A673 (cell line): ENCODE measurements around the gene BARX2. TPM values are rescaled to one million over a fixed set of nuclear protein-coding genes. Genes with fewer than 3 reads are reported as not detected.

ENCODE experiments used
- BruUV-seq: library from RNA; stranded (reverse); fragments of 400-500 nt; replicated peaks from 2 replicates; lab custom pipeline; 2021; lab: Mats Ljungman, UMichigan
- CTCF ChIA-PET: fragments of 300-600 bp; sonication (Branson Sonifier 250); formaldehyde crosslinking; loops from one replicate; lab custom pipeline; 2022; ENCODE audit warnings: antibody characterized with exemption; lab: Charles Lee
- POLR2A ChIA-PET: fragments of 300-600 bp; sonication (Branson Sonifier 250); formaldehyde crosslinking; loops from one replicate; lab custom pipeline; 2022; ENCODE audit warnings: antibody characterized with exemption; ENCODE audit not compliant: low non-redundant PET; lab: Charles Lee
- DNase-seq: peaks from one replicate; pipeline ENCODE4 v3.0.0-alpha.2; 2015; ENCODE audit warnings: low spot score
- H3K27ac ChIP-seq: fragments of 200-600 bp; sonication (generic); 2 replicates; pipeline ENCODE4 v1.5.1; 2016; ENCODE audit warnings: mixed run types, low read depth, mild to moderate bottlenecking, mixed read lengths, antibody characterized with exemption, low read length; ENCODE audit not compliant: poor library complexity, severe bottlenecking
- H3K27me3 ChIP-seq: fragments of 200-600 bp; sonication (generic); replicated peaks from 2 replicates; pipeline ENCODE4 v1.6.1; 2017; ENCODE audit warnings: mixed run types, low read depth, mild to moderate bottlenecking, mixed read lengths, antibody characterized with exemption, low read length; ENCODE audit not compliant: insufficient read depth, poor library complexity
- H3K36me3 ChIP-seq: fragments of 200-600 bp; sonication (generic); 2 replicates; pipeline ENCODE4 v1.6.1; 2016; ENCODE audit warnings: mixed run types, mild to moderate bottlenecking, mixed read lengths, antibody characterized with exemption, low read length; ENCODE audit not compliant: insufficient read depth, poor library complexity, severe bottlenecking
- H3K4me1 ChIP-seq: fragments of 200-600 bp; sonication (generic); 2 replicates; pipeline ENCODE4 v1.6.1; 2017; ENCODE audit warnings: mixed run types, mild to moderate bottlenecking, mixed read lengths, antibody characterized with exemption, low read length; ENCODE audit not compliant: insufficient read depth, poor library complexity, severe bottlenecking
- H3K4me3 ChIP-seq: fragments of 200-600 bp; sonication (generic); 2 replicates; pipeline ENCODE4 v1.5.1; 2016; ENCODE audit warnings: low read depth, mixed run types, mild to moderate bottlenecking, mixed read lengths, low read length; ENCODE audit not compliant: poor library complexity, severe bottlenecking
- H3K9me3 ChIP-seq: fragments of 200-600 bp; sonication (generic); 2 replicates; pipeline ENCODE4 v1.6.1; 2016; ENCODE audit warnings: mixed run types, low read depth, mild to moderate bottlenecking, mixed read lengths, antibody characterized with exemption, low read length; ENCODE audit not compliant: poor library complexity, severe bottlenecking
- EZH2 ChIP-seq: fragments of 200-600 bp; sonication (generic); IDR thresholded peaks from 2 replicates; pipeline ENCODE4 v1.6.1; 2017; ENCODE audit warnings: borderline replicate concordance, low read depth, mild to moderate bottlenecking, mixed read lengths, antibody characterized with exemption, low read length; ENCODE audit not compliant: poor library complexity, severe bottlenecking
- intact Hi-C: fragments of 100-400 bp; cut with micrococcal nuclease; formaldehyde crosslinking; loops from one replicate; pipeline ENCODE4 v1.10.0; 2022; ENCODE audit not compliant: unreplicated experiment
- total RNA-seq: library from RNA; stranded (reverse); gene quantifications from 2 replicates; pipeline ENCODE4 v1.2.3, GENCODE V29; 2021
- TF ChIP-seq, protein P1 (sequence below): fragments of 300-800, 200-600 bp; sonication (generic); conservative IDR thresholded peaks from 2 replicates; pipeline ENCODE4 v1.5.1; 2017; ENCODE audit warnings: low read depth, mild to moderate bottlenecking, antibody characterized with exemption, low read length, moderate library complexity, mixed read lengths

The BARX2 gene
- total RNA-seq, 1 experiment from 2014 or later: 36.4 TPM

GRCh38 chr11:129427816-129428406, 52.3 kb downstream of the BARX2 start:
- ChIA-PET CTCF (no interaction called here), POLR2A (no interaction called here)
- TF ChIP-seq, protein P1, sequence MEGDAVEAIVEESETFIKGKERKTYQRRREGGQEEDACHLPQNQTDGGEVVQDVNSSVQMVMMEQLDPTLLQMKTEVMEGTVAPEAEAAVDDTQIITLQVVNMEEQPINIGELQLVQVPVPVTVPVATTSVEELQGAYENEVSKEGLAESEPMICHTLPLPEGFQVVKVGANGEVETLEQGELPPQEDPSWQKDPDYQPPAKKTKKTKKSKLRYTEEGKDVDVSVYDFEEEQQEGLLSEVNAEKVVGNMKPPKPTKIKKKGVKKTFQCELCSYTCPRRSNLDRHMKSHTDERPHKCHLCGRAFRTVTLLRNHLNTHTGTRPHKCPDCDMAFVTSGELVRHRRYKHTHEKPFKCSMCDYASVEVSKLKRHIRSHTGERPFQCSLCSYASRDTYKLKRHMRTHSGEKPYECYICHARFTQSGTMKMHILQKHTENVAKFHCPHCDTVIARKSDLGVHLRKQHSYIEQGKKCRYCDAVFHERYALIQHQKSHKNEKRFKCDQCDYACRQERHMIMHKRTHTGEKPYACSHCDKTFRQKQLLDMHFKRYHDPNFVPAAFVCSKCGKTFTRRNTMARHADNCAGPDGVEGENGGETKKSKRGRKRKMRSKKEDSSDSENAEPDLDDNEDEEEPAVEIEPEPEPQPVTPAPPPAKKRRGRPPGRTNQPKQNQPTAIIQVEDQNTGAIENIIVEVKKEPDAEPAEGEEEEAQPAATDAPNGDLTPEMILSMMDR: no peak
- no peak for TF ChIP-seq EZH2
- intact Hi-C loops: no loop called here
- Histone ChIP-seq H3K36me3 (no peaks in the 10 kb centered on the region), H3K27me3 (no peaks in the 10 kb centered on the region), H3K9me3 (peaks cover 17% of the 10 kb centered on the region), H3K27ac (peak overlapping the region; percentile 2), H3K4me1 (peaks cover 18% of the 10 kb centered on the region), H3K4me3 (no peak overlapping the region)
- peak; percentile 22 for DNase-seq
- no TSS peak for BruUV-seq

GRCh38 chr11:129428557-129428956, 52.9 kb downstream of the BARX2 start:
- Histone ChIP-seq H3K9me3 (peaks cover 17% of the 10 kb centered on the region), H3K27ac (peak overlapping the region; percentile 2), H3K4me3 (no peak overlapping the region), H3K27me3 (no peaks in the 10 kb centered on the region), H3K4me1 (peaks cover 18% of the 10 kb centered on the region), H3K36me3 (no peaks in the 10 kb centered on the region)
- DNase-seq: no peak
- TF ChIP-seq EZH2: no peak
- TF ChIP-seq, protein P1: no peak
- BruUV-seq: no TSS peak
- POLR2A ChIA-PET: no interaction called here
- CTCF ChIA-PET: interaction anchor here (0.6 kb wide), 1 partner anchor 26 kb away, joined by 4 read pairs; no protein-coding TSS in a partner anchor
- intact Hi-C loops: no loop called here

DNA sequence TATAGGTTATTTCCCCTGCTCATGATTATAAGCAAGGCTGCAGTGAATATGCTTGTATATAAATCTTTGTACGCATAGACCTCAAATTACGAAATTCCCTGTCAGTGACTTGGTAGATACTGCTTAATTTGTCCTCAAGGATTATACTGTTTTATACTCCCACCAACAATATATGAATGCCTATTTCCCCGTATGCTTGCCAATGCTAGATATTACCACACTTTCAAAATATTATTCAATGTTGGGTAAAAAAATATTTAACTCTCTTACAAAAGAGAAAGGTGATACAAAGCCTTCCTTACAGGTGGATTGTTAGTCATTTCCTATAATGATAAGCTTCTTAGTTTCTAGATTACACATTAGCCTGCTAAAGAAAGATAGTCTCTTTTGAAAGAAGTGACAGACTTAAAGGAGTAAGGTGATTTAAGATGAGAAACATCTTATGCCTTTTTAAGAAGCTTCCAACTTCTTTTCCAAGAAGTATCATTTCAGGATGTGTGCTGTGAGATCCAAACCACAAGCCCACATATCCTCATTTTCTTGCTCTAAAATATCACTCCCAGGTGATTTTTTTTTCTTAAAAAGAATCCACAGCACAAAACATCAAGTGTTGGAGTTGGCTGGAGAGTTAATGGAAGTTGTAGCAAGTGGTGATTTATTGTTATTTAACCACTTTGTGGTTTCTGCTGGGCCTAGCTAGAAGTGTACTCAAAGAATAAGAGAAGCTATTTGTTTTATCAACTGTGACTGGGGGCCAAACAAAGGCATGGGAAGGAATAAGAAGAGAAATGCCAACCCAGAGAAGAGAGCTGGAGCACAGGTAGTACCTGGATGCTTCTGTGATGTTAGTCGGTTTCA, 59.2 kb downstream of the BARX2 start:
- intact Hi-C loops: no loop called here
- TF ChIP-seq, protein P1: no peak
- TF ChIP-seq EZH2: no peak
- DNase-seq: no peak
- ChIA-PET CTCF (no interaction called here), POLR2A (no interaction called here)
- BruUV-seq: no TSS peak
- H3K27ac ChIP-seq: no peak overlapping the region
- no peak overlapping the region for H3K4me3 ChIP-seq
- no peaks in the 10 kb centered on the region for H3K27me3 ChIP-seq
- H3K9me3 ChIP-seq: peaks cover 17% of the 10 kb centered on the region
- peaks cover 12% of the 10 kb centered on the region for H3K4me1 ChIP-seq
- peaks cover 14% of the 10 kb centered on the region for H3K36me3 ChIP-seq
